GM13977 (cell line): ENCODE results near the gene ACTN2.

Source experiments
- DNase-seq: peaks from one replicate; pipeline ENCODE4 v3.0.0; 2012; ENCODE audit warnings: low spot score
- CTCF ChIP-seq: IDR thresholded peaks from 2 replicates; pipeline ENCODE4 v1.5.1; 2012; ENCODE audit warnings: mild to moderate bottlenecking, control low read depth; ENCODE audit not compliant: insufficient read depth; ENCODE audit errors: extremely low read depth, missing control alignments
- in situ Hi-C: fragments of 300-500 bp; cut with MboI; formaldehyde crosslinking; loops from one replicate; pipeline ENCODE4 v1.12.0; 2022; ENCODE audit warnings: low sequenced_read_pairs, low pct_unique_long_range_greater_than_20kb, mixed read lengths, inconsistent platforms; ENCODE audit not compliant: unreplicated experiment

The ACTN2 gene

GRCh38 chr1:236728752-236729151, 42.5 kb downstream of the ACTN2 start:
- DNase-seq: no peak
- in situ Hi-C loops: no loop called here
- no peak for TF ChIP-seq CTCF

DNA sequence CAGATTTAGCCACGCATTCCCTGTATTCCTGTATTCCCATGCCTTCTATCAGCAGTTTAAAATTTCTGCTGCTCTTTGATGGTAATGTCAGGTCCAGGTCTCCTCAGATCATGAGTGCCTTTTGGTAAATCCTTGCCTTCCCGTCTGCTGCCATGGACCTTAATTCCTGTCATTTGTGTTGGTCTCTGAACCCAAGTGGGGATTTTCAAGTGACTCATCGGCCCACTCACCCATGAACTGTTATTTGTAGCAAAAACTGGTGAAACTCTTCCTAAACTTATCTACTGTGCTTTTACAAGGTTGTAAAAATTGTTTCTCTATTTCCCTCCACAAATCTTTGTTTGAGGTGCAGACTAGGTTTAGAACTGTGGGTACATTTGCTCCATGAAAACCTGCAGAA, 47.4 kb downstream of the ACTN2 start:
- in situ Hi-C loops: no loop called here
- no peak for DNase-seq
- no peak for TF ChIP-seq CTCF

GRCh38 chr1:236734141-236734765, 48.0 kb downstream of the ACTN2 start:
- in situ Hi-C loops: no loop called here
- no peak for DNase-seq
- no peak for TF ChIP-seq CTCF

GRCh38 chr1:236736761-236737160, 50.5 kb downstream of the ACTN2 start:
- DNase-seq: no peak
- in situ Hi-C loops: no loop called here
- no peak for TF ChIP-seq CTCF

DNA sequence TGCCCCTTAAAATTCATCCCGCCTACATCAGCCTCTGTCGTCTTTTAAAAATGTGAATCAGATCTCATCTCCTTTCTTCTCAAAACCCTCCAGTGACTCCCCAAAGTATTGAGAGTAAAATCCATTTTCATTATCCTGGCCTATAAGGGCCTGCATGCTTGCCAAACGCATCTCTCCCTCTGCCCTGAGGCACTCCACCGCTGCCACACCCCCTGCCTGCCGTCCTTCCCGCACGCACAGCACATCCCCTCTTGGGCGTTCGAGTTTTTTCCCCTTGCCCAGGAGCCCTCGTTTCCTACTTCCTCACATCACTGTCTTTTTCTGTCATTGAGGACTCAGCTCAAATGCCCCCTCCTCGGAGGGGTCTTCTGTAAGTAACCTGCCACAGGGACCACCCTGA, 55.5 kb downstream of the ACTN2 start:
- DNase-seq: no peak
- in situ Hi-C loops: no loop called here
- TF ChIP-seq CTCF: no peak

- in situ Hi-C loops: no loop called here
- DNase-seq: no peak
- TF ChIP-seq CTCF: no peak
These were observed 56.3 kb downstream of the ACTN2 start for GRCh38 chr1:236742421-236743160.
